ENCODE results near the gene PRTG.
"Not testable (repeated sequence)": the region's sequence is repeated elsewhere in the genome, so short reads cannot be mapped to it uniquely, and the experiment has no call there.

PRTG gene, protein sequence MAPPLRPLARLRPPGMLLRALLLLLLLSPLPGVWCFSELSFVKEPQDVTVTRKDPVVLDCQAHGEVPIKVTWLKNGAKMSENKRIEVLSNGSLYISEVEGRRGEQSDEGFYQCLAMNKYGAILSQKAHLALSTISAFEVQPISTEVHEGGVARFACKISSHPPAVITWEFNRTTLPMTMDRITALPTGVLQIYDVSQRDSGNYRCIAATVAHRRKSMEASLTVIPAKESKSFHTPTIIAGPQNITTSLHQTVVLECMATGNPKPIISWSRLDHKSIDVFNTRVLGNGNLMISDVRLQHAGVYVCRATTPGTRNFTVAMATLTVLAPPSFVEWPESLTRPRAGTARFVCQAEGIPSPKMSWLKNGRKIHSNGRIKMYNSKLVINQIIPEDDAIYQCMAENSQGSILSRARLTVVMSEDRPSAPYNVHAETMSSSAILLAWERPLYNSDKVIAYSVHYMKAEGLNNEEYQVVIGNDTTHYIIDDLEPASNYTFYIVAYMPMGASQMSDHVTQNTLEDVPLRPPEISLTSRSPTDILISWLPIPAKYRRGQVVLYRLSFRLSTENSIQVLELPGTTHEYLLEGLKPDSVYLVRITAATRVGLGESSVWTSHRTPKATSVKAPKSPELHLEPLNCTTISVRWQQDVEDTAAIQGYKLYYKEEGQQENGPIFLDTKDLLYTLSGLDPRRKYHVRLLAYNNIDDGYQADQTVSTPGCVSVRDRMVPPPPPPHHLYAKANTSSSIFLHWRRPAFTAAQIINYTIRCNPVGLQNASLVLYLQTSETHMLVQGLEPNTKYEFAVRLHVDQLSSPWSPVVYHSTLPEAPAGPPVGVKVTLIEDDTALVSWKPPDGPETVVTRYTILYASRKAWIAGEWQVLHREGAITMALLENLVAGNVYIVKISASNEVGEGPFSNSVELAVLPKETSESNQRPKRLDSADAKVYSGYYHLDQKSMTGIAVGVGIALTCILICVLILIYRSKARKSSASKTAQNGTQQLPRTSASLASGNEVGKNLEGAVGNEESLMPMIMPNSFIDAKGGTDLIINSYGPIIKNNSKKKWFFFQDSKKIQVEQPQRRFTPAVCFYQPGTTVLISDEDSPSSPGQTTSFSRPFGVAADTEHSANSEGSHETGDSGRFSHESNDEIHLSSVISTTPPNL

DNA sequence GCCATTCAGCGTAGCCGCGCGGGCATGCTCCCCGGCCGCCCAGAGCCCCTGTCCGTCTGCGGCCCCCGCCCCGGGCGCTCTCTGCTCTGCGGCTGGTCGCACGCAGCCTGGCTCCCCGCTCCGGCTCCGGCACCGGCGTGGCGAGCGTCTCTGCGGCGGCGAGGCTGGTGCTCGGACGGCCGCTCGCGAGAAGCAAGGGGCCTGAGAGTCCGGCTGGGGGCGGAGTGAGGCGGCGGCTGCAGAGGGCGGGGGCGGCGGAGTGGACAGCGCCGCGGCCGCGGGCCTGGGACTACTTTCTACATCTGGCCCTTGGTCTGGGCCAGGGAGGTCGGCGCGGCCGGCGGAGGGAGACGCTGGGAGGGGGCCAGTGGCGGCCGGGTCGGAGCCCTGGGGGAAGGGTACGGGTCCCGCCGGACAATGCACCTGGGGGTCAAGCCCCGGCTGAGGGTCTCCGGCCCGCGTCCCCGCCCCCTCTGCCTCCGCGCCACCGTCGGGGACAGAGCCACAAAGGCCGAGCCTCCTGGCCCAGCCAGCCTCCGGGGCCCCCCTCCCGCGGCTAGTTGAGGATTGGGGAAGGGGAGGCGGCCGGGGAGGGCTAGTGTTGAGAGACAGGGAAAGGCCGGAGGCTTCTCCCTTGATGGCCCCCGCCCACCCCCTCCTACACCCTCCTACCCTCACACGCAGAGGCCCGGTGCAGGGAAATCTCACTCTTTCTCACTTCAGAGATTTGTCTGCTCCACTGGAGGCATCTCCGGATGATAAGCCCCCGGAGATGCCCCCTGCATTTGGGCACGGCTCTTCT is at the start of gene PRTG:
PRTG (minus strand) TSS at position 226 of the 802 bp plus-strand sequence; CDS start at position 5, 221 bp downstream.
- peak; percentile 38 for DNase-seq (ENCODE audit: low read depth)

DNA sequence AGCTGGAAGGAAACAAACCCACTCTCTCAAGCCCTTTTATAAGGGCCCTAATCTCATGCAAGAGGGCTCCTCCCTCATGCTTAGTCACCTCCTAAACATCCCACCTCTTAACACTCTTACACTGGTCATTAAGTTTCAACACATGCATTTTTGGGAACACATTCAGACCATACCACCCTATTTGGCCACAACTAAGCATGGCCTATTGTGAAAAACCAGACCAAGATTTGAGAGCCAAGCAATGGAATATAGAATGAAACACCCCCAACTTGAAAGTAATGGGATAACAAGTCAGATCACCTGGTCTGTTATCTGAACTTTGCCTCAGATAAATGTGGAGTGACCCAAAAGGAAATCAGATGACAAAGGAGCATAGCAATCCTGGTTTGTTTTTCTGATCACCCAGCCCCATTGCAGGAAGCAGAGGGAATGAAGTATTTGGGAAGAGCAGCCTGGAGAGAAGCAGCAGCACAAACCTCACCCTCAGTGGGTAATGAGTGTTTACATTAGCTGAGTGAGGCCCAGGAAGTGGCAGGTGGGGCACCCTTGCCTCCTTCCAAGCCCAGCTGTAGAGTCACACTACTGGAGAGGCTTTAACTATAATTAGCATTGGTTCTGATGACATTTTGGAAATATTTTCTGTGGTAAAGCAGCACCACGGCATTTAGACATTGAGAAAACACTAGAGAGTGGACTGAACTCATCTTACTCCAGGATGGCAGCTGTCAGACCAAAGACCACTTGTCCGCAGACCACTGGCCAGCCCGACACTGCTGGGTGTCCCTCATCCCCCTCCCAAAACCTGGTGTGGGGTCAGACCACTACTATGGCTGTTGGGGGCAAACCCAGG is 48.8 kb upstream of the PRTG start:
- DNase-seq (ENCODE audit: low read depth): no peak

DNA sequence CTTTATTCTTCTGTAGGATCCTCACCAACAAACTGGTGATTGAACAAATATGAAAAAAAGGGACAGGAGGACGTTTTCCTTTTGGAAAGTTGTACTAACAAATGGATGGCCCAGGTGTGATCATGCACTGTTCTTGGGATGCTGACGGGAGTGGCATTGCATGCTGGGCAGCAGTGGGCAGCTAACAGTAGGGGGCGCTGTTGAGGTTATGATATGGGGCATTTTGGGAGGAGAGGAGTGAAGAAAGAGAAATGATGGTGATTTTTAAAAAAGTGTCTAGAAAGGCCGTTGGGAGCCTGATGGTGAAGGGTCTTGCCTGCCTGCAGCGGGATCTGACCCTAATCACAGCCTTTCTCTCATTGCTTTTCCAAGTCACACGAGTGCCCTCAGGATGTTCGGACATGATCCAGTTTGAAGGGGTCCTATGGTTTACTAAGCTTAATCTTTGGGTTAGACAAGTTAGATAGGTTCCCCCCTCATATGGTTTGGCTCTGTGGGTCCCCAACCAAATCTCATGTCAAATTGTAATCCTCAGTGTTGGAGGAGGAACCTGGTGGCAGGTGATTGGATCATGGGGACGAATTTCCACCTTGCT is 46.2 kb upstream of the PRTG start:
- DNase-seq (ENCODE audit: low read depth): no peak

DNA sequence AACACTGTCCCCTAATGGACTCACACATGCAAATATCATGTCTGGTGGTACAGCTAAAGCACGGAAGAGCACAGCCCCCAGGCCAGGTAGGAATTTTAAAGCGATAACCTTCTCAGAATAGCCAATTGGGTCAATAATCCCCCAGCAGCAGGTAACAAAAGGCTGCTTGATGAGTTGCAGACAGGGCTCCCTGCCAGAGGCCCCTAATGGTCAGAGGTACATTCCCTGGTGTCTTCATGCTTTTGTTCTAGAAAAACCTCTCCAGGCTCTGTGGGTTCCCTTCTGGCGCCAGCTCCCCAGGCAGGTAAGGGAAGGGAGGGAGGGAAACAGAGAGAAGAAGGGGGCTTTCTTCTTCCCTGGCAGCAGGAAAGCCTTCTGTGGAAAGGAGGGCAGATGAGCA is 43.4 kb upstream of the PRTG start:
- DNase-seq (ENCODE audit: low read depth): no peak

DNA sequence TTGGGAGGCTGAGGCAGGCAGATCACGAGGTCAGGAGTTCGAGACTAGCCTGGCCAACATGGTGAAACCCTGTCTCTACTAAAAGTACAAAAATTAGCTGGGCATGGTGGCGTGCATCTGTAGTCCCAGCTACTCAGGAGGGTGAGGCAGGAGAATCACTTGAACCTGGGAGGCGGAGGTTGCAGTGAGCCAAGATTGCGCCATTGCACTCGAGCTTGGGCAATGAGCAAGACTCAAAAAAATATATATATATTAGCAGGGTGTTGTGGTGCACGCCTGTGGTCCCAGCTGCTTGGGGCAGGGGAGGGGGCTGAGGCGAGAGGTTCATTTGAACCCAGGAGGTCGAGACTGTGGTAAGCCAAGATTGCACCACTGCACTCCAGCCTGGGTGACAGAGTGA is 42.6 kb upstream of the PRTG start:
- DNase-seq (ENCODE audit: low read depth): not testable (repeated sequence)

DNA sequence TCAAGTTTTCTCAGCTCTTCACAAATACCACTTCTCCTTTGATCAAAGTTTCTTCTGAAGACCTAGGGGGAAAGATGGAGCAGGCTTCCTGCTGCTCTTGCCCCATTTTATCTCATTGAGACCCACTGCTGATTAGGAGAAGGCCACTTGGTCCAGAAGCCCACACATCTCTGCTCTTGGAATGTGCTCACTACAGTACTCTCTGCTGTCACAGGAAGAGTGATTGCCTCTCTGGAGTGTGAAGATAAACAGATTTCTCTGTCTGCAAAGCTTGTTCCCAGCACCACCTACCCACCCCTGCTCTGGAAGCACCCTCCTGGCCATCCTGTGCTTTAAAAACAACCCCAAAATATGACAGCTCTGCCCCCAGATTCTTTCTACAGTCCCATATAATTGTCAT is 41.3 kb upstream of the PRTG start:
- DNase-seq (ENCODE audit: low read depth): no peak

DNA sequence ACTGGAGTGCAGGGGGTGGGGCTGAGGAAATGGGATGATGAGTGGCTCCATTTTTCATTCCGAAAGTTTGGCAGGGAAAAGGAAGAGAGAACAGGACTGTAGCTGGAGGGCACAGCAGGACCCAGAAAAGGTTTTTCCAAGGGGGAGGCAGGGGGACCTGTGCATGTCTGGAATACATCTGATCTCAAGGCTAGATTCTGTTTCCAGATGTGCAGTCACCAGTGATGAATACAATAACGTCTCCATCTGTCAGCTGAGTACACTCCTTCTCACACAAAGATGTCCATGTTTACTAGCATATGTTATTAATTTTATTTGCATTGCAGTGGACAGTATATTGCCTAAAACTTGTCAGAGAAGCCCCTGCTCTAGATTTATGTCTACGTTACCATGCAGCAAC is 39.9 kb upstream of the PRTG start:
- no peak for DNase-seq (ENCODE audit: low read depth)

DNA sequence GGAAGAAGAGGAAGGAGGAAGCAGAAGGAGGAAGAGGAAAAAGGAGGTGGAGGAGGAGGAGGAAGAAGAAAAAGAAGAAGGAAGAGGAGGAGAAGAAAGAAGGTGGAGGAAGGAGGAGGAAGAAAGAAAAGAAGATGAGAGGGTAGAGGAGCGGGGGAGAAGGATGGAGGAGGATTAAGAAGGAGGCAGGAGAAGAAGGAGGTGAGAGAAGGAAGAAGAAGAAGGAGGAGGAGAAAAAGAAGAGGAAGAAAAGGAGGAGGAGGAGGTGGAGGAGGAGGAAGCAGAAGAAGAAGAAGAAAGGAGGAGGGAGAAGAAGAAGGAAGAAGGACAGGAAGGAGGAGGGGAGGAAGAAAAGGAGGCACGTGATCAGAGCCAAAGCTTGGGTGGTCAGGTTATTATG is 37.3 kb upstream of the PRTG start:
- DNase-seq (ENCODE audit: low read depth): no peak

DNA sequence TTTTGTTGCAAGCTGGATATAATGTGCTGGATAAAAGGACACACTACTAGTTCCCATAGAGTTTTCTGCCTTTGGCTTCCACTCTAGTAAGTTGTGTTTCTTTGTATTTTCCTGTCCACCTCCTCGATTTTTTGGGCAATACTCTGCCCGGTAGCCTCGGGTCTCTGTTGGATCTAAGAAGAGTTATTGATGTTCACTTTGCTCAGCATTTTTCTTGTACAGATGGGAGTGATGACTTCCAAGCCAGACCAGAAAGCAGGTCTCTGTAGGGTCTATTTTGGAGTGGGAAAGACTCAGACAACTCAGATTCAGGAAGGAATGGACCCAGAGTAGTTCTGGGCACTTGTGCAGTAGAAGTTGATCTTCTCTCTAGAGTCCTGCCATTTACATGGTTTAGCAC is 36.0 kb upstream of the PRTG start:
- no peak for DNase-seq (ENCODE audit: low read depth)

DNA sequence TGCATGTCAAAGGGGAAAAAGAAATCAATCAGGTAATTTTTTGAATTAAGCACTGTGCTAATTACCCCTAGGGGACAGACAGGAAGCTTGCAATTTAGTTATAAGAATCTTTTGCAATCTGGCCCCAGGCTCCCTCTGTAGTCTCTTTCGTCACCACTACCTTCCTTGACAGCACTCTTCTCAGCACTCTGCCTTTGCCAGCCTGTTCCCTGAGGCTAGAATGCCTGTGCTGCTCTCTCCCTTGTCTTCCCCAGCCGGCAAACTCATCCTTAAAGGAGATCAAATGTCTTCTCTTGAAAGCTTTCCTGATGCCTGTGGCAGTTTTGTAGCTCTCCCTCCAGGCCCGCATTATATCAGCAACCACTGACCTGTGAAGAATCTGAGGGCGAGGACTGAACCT is 32.4 kb upstream of the PRTG start:
- DNase-seq (ENCODE audit: low read depth): no peak

DNA sequence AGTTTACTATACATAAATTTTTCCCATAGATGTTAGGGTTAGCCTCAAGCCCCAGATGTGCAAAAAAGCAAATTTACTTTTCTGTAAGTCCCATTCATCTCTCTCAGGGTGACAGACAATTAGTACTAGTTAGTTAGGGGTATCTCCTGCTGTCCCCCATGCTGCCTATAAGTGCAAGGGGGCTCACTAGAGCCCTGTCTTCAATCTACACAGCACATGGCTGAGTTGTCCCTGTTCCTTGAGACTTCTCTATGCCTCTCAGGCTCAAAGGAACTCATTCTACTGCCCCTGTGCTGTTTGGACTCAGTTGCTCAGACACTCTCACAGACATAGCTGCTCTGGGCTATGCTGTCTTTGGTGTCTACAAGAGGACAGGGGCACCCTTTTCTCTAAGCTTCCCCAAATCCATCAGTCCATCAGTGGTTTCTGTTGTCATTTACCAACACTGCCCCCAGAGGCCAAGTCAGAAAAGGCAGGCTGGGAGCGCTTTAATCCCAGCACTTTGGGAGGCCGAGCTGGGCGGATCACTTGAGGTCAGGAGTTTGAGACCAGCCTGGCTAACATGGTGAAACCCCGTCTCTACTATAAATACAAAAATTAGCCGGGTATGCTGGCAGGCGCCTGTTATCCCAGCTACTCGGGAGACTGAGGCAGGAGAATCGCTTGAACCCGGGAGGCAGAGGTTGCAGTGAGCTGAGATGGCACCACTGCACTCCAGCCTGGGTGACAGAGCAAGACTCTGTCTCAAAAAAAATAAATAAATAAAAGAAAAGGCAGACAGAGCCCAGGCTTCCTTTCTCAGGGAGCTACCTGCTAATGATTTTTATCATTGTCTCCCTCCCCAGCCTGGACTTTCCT is 31.4 kb upstream of the PRTG start:
- DNase-seq (ENCODE audit: low read depth): no peak

DNA sequence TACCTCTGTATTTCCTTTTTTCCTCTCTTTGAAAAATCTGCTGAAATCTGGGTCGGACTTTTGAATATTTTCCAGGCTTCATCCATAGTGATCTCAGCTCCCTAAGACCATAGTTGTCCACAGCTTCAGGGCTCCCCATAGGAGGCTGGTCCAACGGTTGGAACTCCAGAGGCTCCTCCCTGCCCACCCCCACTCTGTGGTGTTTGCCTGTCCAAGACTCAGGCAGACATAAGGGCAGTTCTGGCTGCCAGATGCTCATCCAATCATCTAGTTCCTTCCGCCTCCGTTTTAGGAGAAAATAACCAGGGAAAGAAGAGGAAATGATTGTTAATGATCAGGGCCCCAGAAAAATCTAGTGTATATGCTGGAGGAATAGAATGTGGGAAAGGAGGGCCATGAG is 27.9 kb upstream of the PRTG start:
- no peak for DNase-seq (ENCODE audit: low read depth)

DNA sequence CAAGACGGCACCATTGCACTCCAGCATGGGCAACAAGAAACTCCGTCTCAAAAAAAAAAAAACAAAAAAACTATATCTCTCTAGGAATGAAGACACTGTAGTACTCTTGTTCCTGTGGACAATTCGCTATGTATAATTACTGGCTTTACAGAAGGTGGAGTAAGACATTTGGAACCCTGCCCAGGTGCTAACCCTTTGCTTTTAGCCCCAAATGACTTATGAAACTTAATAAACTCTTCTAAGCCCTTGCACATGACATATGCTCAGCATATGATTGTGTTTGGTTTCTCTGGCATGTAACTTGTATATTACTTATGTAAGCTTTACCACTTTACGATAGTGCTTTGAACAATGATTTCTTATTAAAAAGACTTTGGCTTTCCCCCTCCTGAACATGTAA is 27.3 kb upstream of the PRTG start:
- no peak for DNase-seq (ENCODE audit: low read depth)

DNA sequence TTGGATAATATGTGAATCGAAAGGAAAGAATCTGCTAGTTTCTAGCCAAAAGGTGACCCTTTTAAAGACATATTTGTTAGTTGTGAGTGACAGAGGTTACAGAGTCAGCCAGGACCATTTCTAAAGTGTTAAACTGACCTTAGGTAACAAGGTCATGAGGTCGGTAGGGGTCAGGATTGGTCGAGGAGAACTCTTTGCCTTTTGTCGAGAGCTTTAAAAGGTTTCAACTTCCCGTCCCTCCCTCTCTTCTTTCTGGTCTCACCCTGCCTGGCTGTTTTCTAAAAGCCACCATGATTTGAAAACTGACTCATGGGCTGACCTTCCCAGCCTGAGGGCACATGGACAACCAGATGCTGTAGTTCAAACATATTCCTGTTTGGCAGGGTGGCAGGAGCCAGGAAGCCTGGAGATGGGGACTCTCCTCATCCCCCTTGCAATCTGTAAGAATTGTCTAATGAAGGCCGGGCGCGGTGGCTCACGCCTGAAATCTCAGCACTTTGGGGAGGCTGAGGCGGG is 25.8 kb upstream of the PRTG start:
- no peak for DNase-seq (ENCODE audit: low read depth)

DNA sequence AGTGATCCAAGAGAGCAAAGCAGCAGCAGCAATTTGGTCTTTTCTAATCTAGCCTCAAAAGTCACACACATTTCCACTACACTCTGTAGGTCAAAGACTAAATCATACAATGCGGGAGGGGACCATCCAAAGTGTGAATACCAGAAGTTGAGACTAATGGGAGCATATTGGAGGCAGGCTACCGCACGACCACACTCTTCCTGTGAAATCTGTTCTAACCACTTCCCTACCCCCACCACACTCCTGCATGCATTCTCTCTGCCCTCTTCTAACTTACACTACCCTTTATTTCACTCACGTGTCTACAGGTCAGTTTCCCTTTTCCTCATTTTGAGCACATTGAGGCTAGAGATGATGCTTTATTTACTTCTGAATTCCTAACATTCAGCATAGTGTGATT is 23.7 kb upstream of the PRTG start:
- DNase-seq (ENCODE audit: low read depth): no peak

DNA sequence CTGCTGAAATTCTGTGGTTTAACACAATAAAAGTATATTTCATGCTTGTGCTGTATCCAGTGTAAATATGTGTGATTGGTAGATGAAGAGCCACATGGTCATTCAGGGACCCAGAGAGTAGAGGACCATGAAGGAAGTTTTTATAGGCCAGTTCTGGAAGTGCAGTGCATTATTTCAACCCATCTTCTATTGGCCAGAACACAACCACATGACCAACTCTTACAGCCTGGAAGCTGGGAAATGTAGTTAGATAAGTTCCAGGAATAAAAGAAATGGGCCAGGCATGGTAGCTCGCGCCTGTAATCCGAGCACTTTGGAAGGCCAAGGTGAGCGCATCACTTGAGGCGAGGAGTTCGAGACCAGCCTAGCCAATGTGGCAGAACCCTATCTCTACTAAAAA is 21.4 kb upstream of the PRTG start:
- DNase-seq (ENCODE audit: low read depth): no peak

DNA sequence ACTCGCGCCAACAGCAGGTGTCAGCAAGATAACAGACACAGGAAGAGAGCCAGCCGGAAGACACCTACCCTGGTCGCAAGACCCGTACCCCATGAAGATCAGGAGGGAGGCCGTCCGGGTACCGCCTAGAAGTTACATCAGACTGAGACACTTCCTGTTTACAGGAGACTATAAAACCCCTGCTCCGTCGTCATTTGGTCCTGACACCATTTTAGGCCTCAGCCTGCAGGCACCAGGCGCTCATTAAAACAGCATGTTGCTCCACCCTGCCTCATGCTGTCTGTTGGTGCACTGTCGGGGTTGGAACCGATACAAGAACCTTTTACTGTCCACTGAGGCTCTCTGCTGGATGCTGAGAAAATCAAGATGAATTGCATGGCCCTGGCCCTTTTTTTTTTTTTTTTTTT is 15.6 kb upstream of the PRTG start:
- no peak for DNase-seq (ENCODE audit: low read depth)

DNA sequence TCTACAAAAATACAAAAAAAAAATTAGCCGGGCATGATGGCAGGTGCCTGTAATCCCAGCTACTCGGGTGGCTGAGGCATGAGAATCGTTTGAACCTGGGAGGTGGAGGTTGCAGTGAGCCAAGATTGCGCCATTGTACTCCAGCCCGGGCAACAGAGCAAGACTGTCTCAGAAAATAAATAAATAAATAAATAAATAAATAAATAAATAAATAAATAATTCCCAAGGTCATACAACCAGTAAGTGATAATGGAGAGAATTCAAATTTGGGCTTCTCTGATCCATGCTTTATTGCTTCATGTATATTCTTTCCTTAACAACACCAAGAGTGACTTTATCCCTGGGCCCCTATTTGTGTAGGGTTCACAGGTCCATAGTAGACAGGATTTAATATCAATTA is 10.5 kb upstream of the PRTG start:
- not testable (repeated sequence) for DNase-seq (ENCODE audit: low read depth)

DNA sequence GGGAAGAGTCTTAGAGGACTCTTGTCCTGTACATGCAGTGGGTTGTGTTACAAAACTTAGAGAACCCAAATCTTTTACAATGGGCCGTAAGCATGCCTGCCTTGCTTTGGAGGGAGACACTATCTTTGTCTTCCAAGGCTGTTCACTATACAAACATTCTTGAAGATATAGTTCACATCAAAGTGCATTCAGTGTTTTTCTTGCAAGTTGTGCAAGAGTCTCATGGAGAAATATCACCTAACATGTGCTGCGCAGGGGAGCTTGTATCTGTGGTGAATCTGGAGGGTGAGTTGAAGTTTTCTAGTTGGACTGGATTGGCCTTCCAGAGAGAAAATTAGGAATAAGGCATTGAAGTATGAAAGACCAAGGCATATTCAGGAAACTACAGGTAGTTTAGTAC is 7.8 kb upstream of the PRTG start:
- no peak for DNase-seq (ENCODE audit: low read depth)
